GM19452 (cell line): ENCODE data around the gene LYPD6.
"Not testable (repeated sequence)": the region's sequence is repeated elsewhere in the genome, so short reads cannot be mapped to it uniquely, and the experiment has no call there.

Source experiments
- ATAC-seq: cut with Tn5 transposase; IDR thresholded peaks from one replicate; pipeline ENCODE4 v1.9.1; 2021; ENCODE audit not compliant: unreplicated experiment

The LYPD6 gene

DNA sequence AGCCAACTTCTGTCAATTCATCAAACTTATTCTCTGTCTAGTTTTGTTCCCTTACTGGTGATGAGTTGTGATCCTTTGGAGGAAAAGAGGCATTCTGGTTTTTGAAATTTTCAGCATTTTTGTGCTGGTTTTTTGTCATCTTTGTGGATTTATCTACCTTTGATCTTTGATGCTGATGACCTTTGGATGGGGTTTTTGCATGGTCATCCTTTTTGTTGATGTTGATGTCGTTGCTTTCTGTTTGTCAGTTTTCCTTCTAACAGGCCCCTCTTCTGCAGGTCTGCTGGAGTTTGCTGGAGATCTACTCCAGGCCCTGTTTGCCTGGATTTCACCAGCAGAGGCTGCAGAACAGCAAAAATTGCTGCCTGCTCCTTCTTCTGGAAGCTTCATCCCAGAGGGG lies 168.8 kb downstream of the LYPD6 start:
- ATAC-seq, result not testable (repeated sequence)

GRCh38 chr2:149506808-149507207 lies 176.4 kb downstream of the LYPD6 start:
- ATAC-seq, result not testable (repeated sequence)

GRCh38 chr2:149507974-149508373 lies 177.6 kb downstream of the LYPD6 start:
- no peak for ATAC-seq

DNA sequence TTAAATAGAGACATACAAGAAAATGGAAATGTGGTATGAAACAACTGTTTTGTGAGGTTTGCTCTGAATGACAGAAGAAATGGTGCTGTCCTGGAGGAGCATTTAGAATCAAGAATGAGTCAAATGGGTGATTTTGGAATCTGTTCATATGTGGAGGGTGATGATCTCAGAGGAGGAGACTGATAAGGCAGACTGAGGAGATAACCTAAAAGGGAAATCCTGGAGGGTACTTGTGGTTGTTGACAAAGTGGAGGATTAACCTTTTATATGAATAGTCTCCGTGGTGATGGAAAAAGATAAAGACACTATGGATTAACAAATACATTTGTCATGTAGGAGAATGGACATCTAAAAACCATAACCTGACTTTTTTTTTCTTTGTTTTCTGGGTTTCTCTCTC lies 183.1 kb downstream of the LYPD6 start:
- ATAC-seq, result no peak
